Measurements from ENCODE around the gene ADGRL3.

GRCh38 chr4:61451935-61452334 is 251.8 kb downstream of the ADGRL3 start:
- TF ChIP-seq POLR2AphosphoS5 (IDR thresholded peaks at IDR 0.05) = no peak
- TF ChIP-seq CTCF (IDR thresholded peaks at IDR 0.05) = no peak
- no peak for TF ChIP-seq POLR2A (IDR thresholded peaks at IDR 0.05)
- TF ChIP-seq EP300 (IDR thresholded peaks at IDR 0.05) = no peak

Measured in suprapubic skin (tissue), 4 donors.